HG03432 (cell line): ENCODE results near the gene RRP1B.
"Not testable (repeated sequence)": the region's sequence is repeated elsewhere in the genome, so short reads cannot be mapped to it uniquely, and the experiment has no call there.

ENCODE experiments used
- ATAC-seq: cut with Tn5 transposase; IDR thresholded peaks from one replicate; pipeline ENCODE4 v1.9.1; 2021; ENCODE audit warnings: mild to moderate bottlenecking, moderate library complexity; ENCODE audit not compliant: unreplicated experiment

The RRP1B gene

DNA sequence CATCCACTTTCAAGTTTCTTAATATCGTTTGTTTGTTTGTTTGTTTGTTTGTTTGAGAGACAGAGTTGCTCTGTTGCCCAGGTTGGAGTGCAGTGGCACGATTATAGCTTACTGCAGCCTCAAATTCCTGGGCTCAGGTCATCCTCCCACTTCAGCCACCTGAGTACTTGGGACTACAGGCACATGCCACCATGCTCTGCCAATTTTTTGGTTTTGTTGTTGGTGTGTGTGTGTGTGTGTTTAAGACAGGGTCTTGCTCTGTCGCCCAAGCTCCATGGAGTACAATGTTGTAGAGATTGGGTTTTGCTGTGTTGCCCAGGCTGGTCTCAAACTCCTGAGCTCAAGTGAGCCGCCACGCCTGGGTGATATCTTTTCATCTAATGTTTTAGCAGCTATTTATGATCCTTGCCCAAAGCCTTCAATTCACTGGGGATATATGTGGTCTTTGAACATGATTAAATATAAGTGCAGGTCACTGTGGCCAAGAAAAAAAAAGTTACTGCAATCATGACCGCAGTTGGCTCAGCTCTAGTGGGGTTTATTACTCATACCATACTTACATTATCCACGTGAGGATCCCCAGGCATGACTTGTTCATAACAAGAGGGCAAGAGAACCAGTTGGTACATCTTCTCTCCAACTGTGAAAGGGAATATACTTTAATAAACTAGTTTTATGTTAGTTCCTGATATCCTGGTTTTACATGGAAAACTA, 8.0 kb downstream of the RRP1B start:
- no peak for ATAC-seq

DNA sequence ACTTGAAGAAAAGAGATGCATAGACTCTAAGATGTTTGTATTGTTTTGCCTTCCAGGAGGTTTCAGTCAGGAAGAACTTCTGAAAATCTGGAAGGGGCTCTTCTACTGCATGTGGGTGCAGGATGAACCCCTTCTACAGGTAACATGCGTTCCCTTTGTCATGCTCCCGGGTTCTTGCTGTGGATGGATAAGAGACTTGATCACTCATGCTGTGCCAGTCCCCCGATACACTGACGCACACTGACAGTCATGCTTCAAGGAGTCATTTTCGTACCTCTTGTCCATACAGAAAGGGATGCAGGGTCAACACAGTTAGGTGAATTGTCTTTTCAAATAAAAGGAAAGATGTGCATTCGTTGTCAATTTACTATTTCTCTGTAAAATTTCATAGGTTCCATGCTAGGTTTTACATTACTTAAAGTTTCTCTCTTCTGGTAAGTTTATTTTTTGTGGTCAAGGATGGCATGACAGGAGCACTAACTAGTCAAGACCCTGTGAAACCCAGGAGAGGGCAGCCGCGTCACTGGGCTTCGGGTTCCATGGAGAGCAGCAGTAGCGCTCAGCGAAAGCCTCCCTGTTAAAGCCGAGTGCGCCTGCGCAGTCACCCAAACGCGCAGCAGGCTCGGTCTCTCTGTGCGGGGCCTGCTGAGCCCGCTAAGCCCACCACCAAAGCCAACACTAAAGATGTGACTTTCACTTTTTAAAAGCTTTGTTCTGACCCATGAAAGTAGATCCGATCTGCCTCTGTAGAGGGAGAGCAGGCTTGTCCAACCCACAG, 10.7 kb downstream of the RRP1B start:
- no peak for ATAC-seq

DNA sequence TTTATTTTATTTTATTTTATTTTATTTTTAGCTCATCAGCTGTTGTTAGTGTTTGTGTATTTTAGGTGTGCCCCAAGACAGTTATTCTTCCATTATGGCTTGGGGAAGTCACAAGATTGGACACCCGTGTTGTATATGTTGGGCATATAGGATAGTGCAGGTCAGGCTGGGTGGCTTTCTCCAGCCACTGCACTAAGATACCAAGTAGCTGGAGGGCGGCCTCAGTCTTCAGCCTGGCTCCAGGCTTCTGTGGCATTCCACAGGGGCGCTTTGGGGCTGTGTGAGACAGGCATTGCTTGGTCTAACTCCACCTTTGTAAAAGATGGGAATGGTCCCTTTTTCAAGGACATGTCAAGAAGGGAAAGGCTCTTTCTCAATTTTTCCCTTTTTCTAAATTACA, 16.5 kb downstream of the RRP1B start:
- no peak for ATAC-seq

DNA sequence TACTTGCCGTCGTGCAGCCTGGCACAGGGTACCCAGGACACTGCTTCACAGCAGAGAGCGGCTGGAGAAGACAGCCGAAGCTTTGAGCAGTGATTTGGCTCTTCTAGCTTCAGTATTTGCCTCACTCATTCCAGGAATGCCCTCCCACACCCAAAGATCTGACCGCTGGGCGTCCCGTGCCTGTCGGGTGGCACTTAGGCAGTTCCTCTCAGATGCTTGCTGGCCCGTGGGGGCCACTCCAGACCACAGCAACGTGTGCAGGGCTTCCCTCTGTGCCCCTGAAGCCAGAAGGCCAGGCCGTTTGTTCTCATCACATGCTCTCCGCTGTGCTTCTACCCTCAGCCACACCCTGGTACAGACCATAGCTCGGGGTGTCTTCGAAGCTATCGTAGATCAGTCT, 17.0 kb downstream of the RRP1B start:
- ATAC-seq, result no peak

DNA sequence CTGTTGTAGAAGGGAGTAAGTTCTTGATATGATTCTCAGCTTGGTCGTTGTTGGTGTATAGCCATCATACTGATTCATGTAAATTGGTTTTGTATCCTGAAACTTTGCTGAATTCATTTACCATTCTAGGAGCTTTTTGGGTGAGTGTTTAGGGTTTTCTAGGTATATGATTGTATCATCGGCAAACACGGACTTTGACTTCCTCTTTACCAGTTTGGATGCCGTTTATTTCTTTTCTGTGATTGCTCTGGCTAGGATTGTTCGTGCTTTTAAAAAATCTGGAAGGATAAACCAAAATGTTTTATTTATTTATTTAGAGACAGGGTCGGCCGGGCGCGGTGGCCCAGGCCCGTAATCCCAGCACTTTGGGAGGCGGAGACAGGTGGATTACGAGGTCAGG, 20.6 kb downstream of the RRP1B start:
- ATAC-seq, result no peak

DNA sequence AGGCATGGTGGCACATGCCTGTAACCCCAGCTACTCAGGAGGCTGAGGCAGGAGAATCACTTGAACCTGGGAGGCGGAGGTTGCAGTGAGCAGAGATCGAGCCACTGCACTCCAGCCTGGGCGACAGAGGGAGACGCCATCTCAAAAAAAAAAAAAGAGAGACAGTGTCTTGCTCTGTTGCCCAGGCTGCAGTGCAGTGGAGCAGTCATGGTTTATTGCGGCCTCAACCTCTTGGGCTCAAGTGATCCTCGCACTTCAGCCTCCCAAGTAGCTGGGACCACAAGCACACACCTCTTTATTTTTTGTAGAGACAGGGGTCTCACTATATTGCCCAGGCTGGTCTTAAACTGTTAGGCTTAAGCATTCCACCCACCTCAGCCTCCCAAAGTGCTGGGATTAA, 21.1 kb downstream of the RRP1B start:
- not testable (repeated sequence) for ATAC-seq

DNA sequence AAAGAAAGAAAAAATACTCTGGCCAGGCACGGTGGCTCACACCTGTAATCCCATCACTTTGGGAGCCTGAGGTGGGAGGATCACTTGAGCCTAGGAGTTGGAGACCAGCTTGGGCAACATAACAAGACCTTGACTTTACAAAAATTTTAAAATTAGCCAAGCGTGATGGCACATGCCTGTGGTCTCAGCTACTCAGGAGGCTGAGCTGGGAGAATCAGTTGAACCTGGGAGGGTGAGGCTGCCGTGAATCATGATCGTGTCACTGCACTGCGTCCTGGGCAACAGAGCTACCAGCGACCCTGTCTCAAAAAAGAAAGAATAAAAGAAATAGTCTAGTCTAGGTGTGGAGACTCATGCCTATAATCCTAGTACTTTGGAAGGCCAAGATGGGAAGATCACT, 22.3 kb downstream of the RRP1B start:
- no peak for ATAC-seq

DNA sequence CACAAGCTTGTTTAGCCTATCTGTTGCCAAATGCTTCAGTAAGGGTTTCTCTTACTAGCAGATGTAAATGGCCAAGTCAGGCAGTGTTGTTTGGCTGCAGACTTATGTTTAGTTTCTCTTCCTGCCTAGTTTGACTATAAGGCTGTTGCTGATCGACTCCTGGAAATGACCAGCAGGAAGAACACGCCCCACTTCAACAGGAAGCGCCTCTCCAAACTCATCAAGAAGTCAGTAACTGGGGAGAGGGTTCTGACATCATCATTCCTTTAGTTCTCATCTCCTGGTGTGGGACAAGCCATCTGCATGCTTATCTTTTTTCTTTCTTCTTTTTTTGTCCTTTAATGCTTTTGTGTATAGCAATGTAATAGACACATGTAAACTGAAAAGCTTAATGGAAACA, 25.1 kb downstream of the RRP1B start:
- no peak for ATAC-seq

DNA sequence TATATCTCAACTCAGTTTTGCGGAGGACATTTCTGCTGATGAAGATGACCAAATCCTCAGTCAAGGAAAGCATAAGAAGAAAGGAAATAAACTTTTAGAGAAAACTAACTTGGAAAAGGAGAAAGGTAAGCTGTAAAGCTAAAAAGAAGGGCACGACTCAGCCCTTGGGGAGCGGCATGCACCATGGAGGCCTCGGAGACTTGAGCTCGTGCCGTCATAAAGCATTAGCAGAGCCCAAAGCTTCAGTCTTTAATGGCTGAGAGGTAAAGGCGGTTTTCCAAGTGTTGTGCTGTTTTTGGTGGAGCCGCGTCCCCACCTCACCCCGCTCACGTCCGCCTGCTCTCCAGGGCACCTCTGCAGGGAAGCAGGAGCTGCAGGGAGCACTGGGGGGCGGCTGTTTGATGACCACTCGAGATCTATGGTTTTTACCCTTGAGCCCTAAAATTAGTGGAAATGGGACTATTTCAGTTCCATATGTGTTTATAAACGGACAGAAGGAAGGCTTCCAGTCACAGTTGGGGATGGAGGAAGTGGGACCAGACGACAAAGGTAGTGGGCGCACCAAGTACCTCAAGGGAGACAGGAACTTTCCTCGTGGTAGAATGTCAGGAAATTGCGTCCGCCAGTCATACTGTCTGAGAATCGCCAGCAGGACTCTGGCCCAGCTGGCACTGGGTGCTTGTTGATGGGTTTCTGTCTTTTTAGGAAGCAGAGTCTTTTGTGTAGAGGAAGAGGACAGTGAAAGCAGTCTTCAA, 27.6 kb downstream of the RRP1B start:
- no peak for ATAC-seq

DNA sequence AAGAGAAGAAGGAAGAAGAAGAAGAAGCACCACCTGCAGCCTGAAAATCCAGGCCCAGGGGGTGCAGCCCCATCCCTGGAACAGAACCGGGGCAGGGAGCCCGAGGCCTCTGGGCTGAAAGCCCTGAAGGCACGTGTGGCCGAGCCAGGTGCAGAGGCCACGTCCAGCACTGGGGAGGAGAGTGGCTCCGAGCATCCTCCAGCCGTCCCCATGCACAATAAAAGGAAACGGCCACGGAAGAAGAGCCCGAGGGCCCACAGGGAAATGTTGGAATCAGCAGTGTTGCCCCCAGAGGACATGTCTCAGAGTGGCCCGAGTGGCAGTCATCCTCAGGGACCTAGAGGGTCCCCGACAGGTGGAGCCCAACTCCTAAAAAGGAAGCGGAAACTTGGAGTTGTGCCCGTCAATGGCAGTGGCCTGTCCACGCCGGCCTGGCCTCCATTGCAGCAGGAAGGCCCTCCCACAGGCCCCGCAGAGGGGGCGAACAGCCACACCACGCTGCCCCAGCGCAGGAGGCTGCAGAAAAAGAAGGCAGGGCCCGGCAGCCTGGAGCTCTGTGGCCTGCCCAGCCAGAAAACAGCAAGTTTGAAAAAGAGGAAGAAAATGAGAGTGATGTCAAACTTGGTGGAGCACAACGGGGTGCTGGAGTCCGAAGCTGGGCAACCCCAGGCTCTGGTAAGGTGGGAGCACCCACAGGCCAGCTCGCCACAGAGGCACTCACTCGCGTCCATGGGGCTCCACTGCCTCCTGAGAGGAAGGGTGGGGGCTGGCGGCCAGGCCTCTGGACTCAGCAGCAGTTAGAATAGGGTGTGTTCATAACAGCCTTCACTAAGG, 28.4 kb downstream of the RRP1B start:
- ATAC-seq, result no peak

DNA sequence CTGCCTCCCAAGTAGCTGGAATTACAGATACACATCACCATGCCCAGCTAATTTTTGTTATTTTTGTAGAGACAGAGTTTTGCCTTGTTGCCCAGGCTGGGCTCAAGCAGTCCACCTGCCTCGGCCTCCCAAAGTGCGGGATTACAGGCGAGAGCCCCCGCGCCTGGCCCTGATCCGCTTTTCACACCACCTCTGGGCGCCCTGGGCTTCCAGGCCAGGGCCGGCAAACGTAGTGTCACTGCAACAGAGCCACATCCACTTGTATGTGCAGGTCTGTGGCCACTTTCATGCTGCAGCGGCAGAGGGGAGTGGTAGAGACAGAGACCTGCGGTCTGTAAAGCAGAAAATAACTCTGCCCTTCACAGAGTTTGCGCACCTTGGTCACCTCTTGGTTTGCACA, 29.5 kb downstream of the RRP1B start:
- ATAC-seq, result no peak

DNA sequence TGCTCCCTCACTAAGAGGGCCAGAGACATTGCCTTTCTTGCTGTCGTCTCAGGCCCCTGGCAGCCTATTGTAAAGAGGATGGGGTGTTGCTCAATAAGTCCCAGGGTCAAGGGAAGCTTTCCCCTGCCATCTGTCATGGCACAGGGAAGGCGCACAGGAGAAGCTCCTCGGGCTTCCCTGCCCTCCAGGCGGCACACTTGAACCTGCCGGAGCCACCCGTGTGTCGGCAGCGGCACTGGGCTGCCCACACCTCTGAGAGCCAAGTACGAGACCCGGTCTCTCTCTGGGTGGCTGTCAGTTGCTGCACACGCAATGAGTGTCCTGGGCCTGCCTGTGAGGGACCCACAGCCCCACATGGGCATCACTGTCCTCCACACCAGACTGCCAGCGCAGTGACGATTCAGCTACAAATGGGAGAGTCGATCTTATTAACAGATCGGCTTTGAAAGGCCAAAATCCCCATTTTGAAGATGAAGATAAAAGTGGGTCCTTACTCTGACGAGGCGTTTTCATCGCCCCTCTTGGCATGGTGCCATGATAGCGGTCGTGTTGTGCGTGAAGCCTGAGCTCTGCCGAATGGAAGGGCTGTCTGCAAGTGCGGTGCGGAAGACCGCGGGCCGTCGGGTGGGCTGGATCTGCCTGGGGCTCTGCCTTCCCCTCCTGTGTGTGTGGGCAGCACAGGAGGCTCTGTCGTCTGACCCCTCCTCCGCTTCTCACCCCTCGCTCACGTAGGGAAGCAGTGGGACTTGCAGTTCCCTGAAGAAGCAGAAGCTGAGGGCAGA, 30.4 kb downstream of the RRP1B start:
- ATAC-seq, result no peak

DNA sequence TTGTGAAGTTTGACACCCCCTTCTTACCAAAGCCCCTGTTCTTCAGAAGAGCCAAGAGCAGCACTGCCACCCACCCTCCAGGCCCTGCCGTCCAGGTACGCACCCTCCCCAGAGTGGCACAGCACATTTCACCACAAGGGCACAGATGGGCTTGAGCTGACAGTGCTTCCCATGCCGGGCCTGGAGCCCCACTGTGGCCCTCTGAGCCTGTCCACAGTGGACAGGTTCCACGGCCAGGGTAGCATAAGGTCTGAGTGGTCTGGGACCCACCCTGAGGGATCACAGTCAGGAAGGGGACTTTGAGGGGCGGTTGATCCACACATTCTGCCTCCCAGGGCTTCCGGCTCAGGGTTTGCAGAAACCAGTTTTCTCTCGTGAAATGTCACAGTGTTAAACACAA, 31.0 kb downstream of the RRP1B start:
- no peak for ATAC-seq

DNA sequence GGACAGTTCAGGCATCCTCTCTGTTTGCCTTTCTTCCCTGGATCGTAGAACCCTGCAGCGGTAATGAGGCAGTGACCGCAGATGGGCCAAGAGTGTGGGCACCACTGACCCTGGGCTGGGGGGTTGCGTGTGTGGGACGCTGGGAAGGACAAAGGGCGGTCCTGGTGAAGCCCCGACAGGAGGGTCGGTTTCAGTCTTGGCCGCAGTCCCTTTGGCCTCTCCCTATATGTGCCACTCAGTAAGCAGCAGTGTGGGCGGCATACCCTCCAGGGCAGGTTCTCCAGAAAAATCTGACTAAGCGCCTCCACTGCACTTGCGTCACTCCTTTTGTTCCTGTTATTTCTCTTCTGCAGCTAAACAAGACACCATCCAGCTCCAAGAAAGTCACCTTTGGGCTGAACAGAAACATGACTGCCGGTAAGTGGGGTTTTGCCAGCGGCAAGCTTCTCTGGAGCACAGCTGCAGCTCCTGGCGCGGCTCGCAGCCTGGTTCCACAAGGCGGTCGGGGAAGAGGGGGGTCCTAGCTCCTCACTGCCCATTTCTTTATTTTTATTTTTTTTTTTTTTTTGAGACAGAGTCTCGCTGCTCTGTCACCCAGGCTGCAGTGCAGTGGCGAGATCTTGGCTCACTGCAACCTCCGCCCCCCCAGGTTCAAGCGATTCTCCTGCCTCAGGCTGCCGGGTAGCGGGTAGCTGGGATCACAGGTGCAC, 31.9 kb downstream of the RRP1B start:
- ATAC-seq, result no peak

DNA sequence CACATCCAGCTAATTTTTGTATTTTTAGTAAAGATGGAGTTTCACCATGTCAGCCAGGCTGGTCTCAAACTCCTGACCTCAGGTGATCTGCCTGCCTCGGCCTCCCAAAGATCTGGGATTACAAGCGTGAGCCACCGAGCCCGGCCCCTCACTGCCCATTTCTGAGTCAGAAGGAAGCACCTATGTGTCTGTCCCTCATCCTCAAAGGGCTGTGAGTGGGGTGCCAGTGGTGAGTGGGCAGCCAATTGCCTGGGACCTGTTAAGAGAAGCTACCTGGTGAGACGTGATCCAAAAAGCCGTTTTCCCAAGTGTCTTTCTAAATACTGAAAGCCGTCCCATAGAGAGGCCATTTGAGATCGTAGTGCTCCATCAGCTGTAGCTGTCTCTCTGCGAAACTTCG, 32.4 kb downstream of the RRP1B start:
- ATAC-seq, result no peak

DNA sequence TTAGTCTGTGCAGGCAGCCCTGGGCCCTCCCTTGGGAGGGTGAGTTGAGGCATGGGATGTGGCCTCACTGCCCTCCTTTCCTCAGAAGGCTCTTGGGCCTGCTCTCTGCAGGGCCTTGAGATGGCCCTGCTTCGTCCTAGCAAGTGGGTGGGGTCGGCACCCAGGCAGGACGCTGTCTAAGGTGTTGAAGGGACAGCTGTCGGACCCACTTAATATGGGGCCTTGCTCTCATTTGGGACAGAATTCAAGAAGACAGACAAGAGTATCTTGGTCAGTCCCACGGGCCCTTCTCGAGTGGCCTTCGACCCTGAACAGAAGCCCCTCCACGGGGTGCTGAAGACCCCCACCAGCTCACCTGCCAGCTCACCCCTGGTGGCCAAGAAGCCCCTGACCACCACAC, 33.6 kb downstream of the RRP1B start:
- ATAC-seq, result no peak

DNA sequence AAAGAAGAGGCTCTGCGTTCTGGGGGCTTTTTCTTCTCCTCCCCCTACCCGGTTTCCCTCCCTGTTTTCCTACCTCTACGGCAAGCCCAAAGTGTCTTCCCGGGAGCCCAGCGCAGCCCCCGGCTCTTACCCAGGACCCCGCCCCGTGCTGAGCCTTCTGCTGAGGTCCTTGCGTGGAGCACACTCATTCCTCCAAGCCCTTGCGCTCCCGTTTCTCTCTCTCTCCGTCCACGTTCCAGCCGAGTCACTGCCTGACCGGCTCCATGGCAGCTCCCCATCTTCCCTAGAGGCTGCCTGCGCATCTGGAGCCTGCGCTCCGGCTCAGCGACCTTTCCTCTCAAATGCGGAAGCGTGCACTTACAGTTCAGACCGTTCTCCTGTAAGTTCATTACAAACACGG, 34.6 kb downstream of the RRP1B start:
- ATAC-seq, result no peak

DNA sequence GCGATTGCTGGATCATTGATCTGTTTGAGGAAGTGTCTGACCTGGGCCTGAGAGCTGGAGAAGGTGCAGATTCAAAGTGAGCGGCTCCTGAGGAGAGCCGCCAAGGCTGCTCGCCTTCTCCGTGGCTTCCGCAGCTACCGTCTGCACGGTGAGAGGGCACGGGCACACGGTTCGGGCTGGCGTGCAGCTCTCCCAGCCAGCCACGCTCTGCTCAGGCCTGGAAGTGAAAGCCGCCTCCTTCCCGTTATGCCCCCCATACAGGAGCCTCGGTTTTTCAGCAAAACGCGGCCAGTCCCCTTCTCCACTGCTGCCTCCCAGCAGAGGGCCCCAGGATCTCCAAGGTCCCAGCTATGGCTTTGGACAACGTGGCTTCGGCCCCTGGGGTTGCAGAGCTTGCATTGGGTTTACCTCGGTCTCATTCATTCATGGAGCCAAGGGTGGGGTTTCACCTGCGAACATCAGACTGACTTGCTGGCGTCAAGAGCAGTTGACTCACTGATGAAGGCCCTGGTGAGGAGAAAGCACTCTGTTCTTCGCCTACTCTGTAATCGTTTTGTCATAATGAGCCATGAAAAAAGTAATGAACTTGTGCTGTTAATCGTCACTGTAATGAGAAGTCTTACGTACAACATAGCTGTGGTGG, 35.2 kb downstream of the RRP1B start:
- ATAC-seq, result no peak

DNA sequence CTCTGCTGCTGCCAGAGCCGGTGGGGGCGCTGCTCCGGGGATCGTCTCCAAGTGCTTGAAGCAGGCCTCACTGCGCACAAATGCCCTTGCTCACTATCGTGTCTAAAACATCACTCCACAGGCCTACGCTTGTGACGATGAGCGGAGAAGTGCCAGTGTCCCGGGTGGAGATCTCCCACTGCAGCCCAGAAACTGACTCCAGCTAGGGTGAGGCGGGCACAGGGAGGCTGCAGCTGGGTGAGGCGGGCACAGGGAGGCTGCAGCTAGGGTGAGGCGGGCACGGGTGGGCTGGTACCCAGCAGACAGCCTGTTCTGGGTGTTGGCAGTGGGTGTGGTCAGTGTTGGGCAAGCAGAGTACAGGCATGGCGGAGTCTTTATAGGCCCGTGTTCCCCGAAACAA, 36.9 kb downstream of the RRP1B start:
- ATAC-seq, result no peak
